A204.1 (cell line): ENCODE measurements around the gene ANO4.
"Not testable (repeated sequence)": the region's sequence is repeated elsewhere in the genome, so short reads cannot be mapped to it uniquely, and the experiment has no call there.

ENCODE experiments used
- FAIRE-seq: peaks from 2 replicates; lab custom pipeline; 2012; peaks lifted over from hg19 to GRCh38; lab: Jason Lieb, UNC

ANO4 gene

GRCh38 chr12:100875156-100875555 is 80.6 kb downstream of the ANO4 start:
- FAIRE-seq, result no peak

- FAIRE-seq, result no peak
These were observed 81.2 kb downstream of the ANO4 start for GRCh38 chr12:100875771-100876170.

- FAIRE-seq, result no peak
These were observed 83.2 kb downstream of the ANO4 start for GRCh38 chr12:100877776-100878175.

- FAIRE-seq, result no peak
These were observed 100.6 kb downstream of the ANO4 start for GRCh38 chr12:100895192-100895591.

- FAIRE-seq, result no peak
These were observed 101.6 kb downstream of the ANO4 start for GRCh38 chr12:100896192-100896591.

- FAIRE-seq, result no peak
These were observed 102.7 kb downstream of the ANO4 start for GRCh38 chr12:100897240-100897639.

- FAIRE-seq, result no peak
These were observed 104.7 kb downstream of the ANO4 start for GRCh38 chr12:100899301-100899700.

GRCh38 chr12:100900808-100901207 is 106.2 kb downstream of the ANO4 start:
- no peak for FAIRE-seq

- no peak for FAIRE-seq
These were observed 106.7 kb downstream of the ANO4 start for GRCh38 chr12:100901266-100901665.

- FAIRE-seq, result no peak
These were observed 109.7 kb downstream of the ANO4 start for GRCh38 chr12:100904270-100904669.

GRCh38 chr12:100908501-100908900 is 113.9 kb downstream of the ANO4 start:
- no peak for FAIRE-seq

- FAIRE-seq, result no peak
These were observed 119.5 kb downstream of the ANO4 start for GRCh38 chr12:100913872-100914592.

GRCh38 chr12:100919116-100919515 is 124.5 kb downstream of the ANO4 start:
- no peak for FAIRE-seq

- FAIRE-seq, result no peak
These were observed 125.9 kb downstream of the ANO4 start for GRCh38 chr12:100920493-100920892.

GRCh38 chr12:100926669-100927248 is 132.2 kb downstream of the ANO4 start:
- FAIRE-seq, result no peak

- FAIRE-seq, result no peak
These were observed 133.2 kb downstream of the ANO4 start for GRCh38 chr12:100927826-100928225.

- no peak for FAIRE-seq
These were observed 138.0 kb downstream of the ANO4 start for GRCh38 chr12:100932571-100932970.

GRCh38 chr12:100933531-100933930 is 139.0 kb downstream of the ANO4 start:
- not testable (repeated sequence) for FAIRE-seq

GRCh38 chr12:100935929-100936328 is 141.4 kb downstream of the ANO4 start:
- FAIRE-seq, result no peak

GRCh38 chr12:100936661-100937060 is 142.1 kb downstream of the ANO4 start:
- no peak for FAIRE-seq

- FAIRE-seq, result no peak
These were observed 145.9 kb downstream of the ANO4 start for GRCh38 chr12:100940503-100940902.

- no peak for FAIRE-seq
These were observed 148.6 kb downstream of the ANO4 start for GRCh38 chr12:100942984-100943749.

GRCh38 chr12:100951756-100952155 is 157.2 kb downstream of the ANO4 start:
- no peak for FAIRE-seq
